Mesothelial cell of epicardium (in vitro differentiated cells): ENCODE results near the gene POLR3F. TPM values are rescaled to one million over a fixed set of nuclear protein-coding genes. Genes with fewer than 3 reads are reported as not detected.
"Not testable (repeated sequence)": the region's sequence is repeated elsewhere in the genome, so short reads cannot be mapped to it uniquely, and the experiment has no call there.

Experiments
- DNase-seq, 2 experiments: peaks; one replicate each; pipeline ENCODE4 v3.0.0; 2021; ENCODE audit warnings: low spot score in 2 of 2; ENCODE audit not compliant: unreplicated experiment in 2 of 2
- H3K27ac Mint-ChIP-seq: 2 replicates; pipeline ENCODE4 v1.8.0; 2021; ENCODE audit warnings: mixed read lengths
- H3K27me3 Mint-ChIP-seq: 2 replicates; pipeline ENCODE4 v1.8.0; 2021; ENCODE audit warnings: low read depth, mixed read lengths
- H3K36me3 Mint-ChIP-seq: 2 replicates; pipeline ENCODE4 v1.8.0; 2021; ENCODE audit warnings: mixed read lengths
- H3K4me1 Mint-ChIP-seq: 2 replicates; pipeline ENCODE4 v1.8.0; 2021; ENCODE audit warnings: mixed read lengths
- H3K4me3 Mint-ChIP-seq: 2 replicates; pipeline ENCODE4 v1.8.0; 2021; ENCODE audit warnings: mild to moderate bottlenecking, moderate library complexity, mixed read lengths
- H3K9me3 Mint-ChIP-seq: 2 replicates; pipeline ENCODE4 v1.8.0; 2021; ENCODE audit warnings: mixed read lengths
- CTCF ChIP-seq: fragments of 200-600 bp; sonication (generic); IDR thresholded peaks from one replicate; pipeline ENCODE4 v1.5.0; 2021; ENCODE audit warnings: antibody characterized with exemption; ENCODE audit not compliant: unreplicated experiment
- total RNA-seq: library from RNA; stranded (reverse); gene quantifications from 3 replicates; pipeline ENCODE4 v1.2.1, GENCODE V29; 2021

The POLR3F gene
- total RNA-seq, 1 donor from 2014 or later = 12.2 TPM

DNA sequence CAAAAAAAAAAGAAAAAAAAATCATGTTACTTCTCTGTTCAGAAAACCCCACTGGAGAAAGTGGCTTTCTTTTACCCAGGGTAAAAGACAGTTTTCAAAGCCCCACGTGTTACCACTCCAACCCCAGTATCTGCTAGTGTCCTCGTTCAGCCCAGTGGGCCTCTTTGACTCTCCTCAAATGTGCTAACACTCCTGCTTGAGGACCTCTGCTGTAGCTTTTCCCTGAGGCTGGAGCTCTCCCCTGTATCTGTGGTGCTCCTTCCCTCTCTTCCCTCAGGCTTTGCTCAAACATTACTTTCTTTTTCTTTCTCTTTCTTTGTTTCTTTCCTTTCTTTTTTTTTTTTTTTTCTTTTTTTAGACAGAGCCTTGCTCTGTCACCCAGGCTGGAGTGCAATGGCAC is 55.9 kb downstream of the POLR3F start:
- no peak overlapping the region for H3K4me3 Mint-ChIP-seq

GRCh38 chr20:18524646-18525045 is 57.5 kb downstream of the POLR3F start:
- Mint-ChIP-seq H3K9me3 (no peaks in the 10 kb centered on the region), H3K27me3 (no peaks in the 10 kb centered on the region), H3K4me3 (no peak overlapping the region), H3K27ac (no peak overlapping the region), H3K36me3 (peaks cover 26% of the 10 kb centered on the region), H3K4me1 (no peaks in the 10 kb centered on the region)
- no peak for DNase-seq
- TF ChIP-seq CTCF = no peak

More for the DNA sequence above, 55.9 kb downstream of the POLR3F start:
- H3K36me3 Mint-ChIP-seq = peaks cover 19% of the 10 kb centered on the region
- no peak for DNase-seq
- no peaks in the 10 kb centered on the region for H3K9me3 Mint-ChIP-seq
- no peaks in the 10 kb centered on the region for H3K4me1 Mint-ChIP-seq
- no peak overlapping the region for H3K27ac Mint-ChIP-seq
- no peaks in the 10 kb centered on the region for H3K27me3 Mint-ChIP-seq
- no peak for TF ChIP-seq CTCF

GRCh38 chr20:18526761-18527160 is 59.6 kb downstream of the POLR3F start:
- H3K27me3 Mint-ChIP-seq, H3K27ac Mint-ChIP-seq, H3K4me3 Mint-ChIP-seq, H3K4me1 Mint-ChIP-seq, H3K9me3 Mint-ChIP-seq, DNase-seq: not testable (repeated sequence)
- peaks cover 36% of the 10 kb centered on the region for H3K36me3 Mint-ChIP-seq

- Mint-ChIP-seq H3K4me1 (no peaks in the 10 kb centered on the region), H3K27me3 (no peaks in the 10 kb centered on the region), H3K36me3 (peaks cover 41% of the 10 kb centered on the region), H3K4me3 (no peak overlapping the region), H3K9me3 (no peaks in the 10 kb centered on the region), H3K27ac (no peak overlapping the region)
- DNase-seq = no peak
- TF ChIP-seq CTCF = no peak
These were observed 60.1 kb downstream of the POLR3F start for GRCh38 chr20:18527339-18527738.

GRCh38 chr20:18527836-18528235 is 60.6 kb downstream of the POLR3F start:
- H3K36me3 Mint-ChIP-seq = peaks cover 46% of the 10 kb centered on the region
- H3K4me3 Mint-ChIP-seq = no peak overlapping the region
- no peak for DNase-seq
- no peak for TF ChIP-seq CTCF
- H3K27me3 Mint-ChIP-seq = no peaks in the 10 kb centered on the region
- no peaks in the 10 kb centered on the region for H3K4me1 Mint-ChIP-seq
- no peak overlapping the region for H3K27ac Mint-ChIP-seq
- no peaks in the 10 kb centered on the region for H3K9me3 Mint-ChIP-seq

DNA sequence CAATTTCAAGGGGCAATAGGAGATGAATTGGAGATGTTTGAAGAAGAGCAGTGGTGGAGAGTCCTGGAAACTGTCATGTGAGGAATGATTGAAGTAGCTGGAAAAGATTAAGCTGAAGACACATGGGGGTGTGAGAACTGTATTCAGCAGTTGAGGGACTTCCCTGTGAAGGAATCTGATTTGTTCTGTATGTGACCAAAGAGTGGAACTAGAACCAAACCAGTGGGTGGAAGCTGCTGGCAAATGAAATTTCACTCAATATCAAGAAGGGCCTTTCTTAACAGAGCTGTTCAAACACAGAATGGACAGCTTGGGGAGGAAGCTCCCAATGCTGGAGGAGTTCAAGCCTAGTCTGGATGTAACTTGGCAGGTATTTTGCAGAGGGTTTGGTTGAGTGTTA is 61.9 kb downstream of the POLR3F start:
- no peak for DNase-seq
- H3K4me3 Mint-ChIP-seq = no peak overlapping the region
- H3K4me1 Mint-ChIP-seq = no peaks in the 10 kb centered on the region
- no peaks in the 10 kb centered on the region for H3K9me3 Mint-ChIP-seq
- H3K27ac Mint-ChIP-seq = no peak overlapping the region
- H3K36me3 Mint-ChIP-seq = peaks cover 47% of the 10 kb centered on the region
- no peak for TF ChIP-seq CTCF
- H3K27me3 Mint-ChIP-seq = no peaks in the 10 kb centered on the region
